ENCODE results near the gene CLDN4.

DNA sequence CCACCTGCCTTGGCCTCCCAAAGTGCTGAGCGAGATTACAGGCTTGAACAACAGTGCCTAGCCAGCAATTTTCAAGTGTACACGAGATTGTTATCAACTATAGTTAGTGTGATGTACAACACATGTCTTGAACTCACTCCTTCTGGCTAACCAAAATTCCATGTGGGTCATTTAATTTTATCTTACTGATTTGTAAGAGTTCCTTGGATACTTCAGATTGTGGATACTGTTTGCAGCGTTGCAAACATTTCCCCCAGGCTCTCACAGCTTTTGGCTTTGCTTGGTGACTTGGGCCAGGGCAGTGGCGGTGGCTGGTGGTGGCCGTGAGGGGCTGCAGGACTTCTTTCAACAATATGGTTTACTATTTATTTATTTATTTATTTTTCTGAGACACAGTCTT is 21.7 kb downstream of the CLDN4 start:
- TF ChIP-seq, protein P1, sequence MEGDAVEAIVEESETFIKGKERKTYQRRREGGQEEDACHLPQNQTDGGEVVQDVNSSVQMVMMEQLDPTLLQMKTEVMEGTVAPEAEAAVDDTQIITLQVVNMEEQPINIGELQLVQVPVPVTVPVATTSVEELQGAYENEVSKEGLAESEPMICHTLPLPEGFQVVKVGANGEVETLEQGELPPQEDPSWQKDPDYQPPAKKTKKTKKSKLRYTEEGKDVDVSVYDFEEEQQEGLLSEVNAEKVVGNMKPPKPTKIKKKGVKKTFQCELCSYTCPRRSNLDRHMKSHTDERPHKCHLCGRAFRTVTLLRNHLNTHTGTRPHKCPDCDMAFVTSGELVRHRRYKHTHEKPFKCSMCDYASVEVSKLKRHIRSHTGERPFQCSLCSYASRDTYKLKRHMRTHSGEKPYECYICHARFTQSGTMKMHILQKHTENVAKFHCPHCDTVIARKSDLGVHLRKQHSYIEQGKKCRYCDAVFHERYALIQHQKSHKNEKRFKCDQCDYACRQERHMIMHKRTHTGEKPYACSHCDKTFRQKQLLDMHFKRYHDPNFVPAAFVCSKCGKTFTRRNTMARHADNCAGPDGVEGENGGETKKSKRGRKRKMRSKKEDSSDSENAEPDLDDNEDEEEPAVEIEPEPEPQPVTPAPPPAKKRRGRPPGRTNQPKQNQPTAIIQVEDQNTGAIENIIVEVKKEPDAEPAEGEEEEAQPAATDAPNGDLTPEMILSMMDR (conservative IDR thresholded peaks at IDR 0.05; ENCODE audit: low read length): no peak
- no peak for TF ChIP-seq EZH2phosphoT487 (IDR thresholded peaks at IDR 0.05; ENCODE audit: borderline replicate concordance)
